A673 (cell line): Measurements from ENCODE around the gene HTR2B. TPM values are rescaled to one million over a fixed set of nuclear protein-coding genes. Genes with fewer than 3 reads are reported as not detected.

Experiments
- BruUV-seq: library from RNA; stranded (reverse); fragments of 400-500 nt; replicated peaks from 2 replicates; lab custom pipeline; 2021; lab: Mats Ljungman, UMichigan
- CTCF ChIA-PET: fragments of 300-600 bp; sonication (Branson Sonifier 250); formaldehyde crosslinking; loops from one replicate; lab custom pipeline; 2022; ENCODE audit warnings: antibody characterized with exemption; lab: Charles Lee
- POLR2A ChIA-PET: fragments of 300-600 bp; sonication (Branson Sonifier 250); formaldehyde crosslinking; loops from one replicate; lab custom pipeline; 2022; ENCODE audit warnings: antibody characterized with exemption; ENCODE audit not compliant: low non-redundant PET; lab: Charles Lee
- DNase-seq: peaks from one replicate; pipeline ENCODE4 v3.0.0-alpha.2; 2015; ENCODE audit warnings: low spot score
- H3K27ac ChIP-seq: fragments of 200-600 bp; sonication (generic); 2 replicates; pipeline ENCODE4 v1.5.1; 2016; ENCODE audit warnings: mixed run types, low read depth, mild to moderate bottlenecking, mixed read lengths, antibody characterized with exemption, low read length; ENCODE audit not compliant: poor library complexity, severe bottlenecking
- H3K27me3 ChIP-seq: fragments of 200-600 bp; sonication (generic); replicated peaks from 2 replicates; pipeline ENCODE4 v1.6.1; 2017; ENCODE audit warnings: mixed run types, low read depth, mild to moderate bottlenecking, mixed read lengths, antibody characterized with exemption, low read length; ENCODE audit not compliant: insufficient read depth, poor library complexity
- H3K36me3 ChIP-seq: fragments of 200-600 bp; sonication (generic); 2 replicates; pipeline ENCODE4 v1.6.1; 2016; ENCODE audit warnings: mixed run types, mild to moderate bottlenecking, mixed read lengths, antibody characterized with exemption, low read length; ENCODE audit not compliant: insufficient read depth, poor library complexity, severe bottlenecking
- H3K4me1 ChIP-seq: fragments of 200-600 bp; sonication (generic); 2 replicates; pipeline ENCODE4 v1.6.1; 2017; ENCODE audit warnings: mixed run types, mild to moderate bottlenecking, mixed read lengths, antibody characterized with exemption, low read length; ENCODE audit not compliant: insufficient read depth, poor library complexity, severe bottlenecking
- H3K4me3 ChIP-seq: fragments of 200-600 bp; sonication (generic); 2 replicates; pipeline ENCODE4 v1.5.1; 2016; ENCODE audit warnings: low read depth, mixed run types, mild to moderate bottlenecking, mixed read lengths, low read length; ENCODE audit not compliant: poor library complexity, severe bottlenecking
- H3K9me3 ChIP-seq: fragments of 200-600 bp; sonication (generic); 2 replicates; pipeline ENCODE4 v1.6.1; 2016; ENCODE audit warnings: mixed run types, low read depth, mild to moderate bottlenecking, mixed read lengths, antibody characterized with exemption, low read length; ENCODE audit not compliant: poor library complexity, severe bottlenecking
- CTCF ChIP-seq: fragments of 300-800, 200-600 bp; sonication (generic); conservative IDR thresholded peaks from 2 replicates; pipeline ENCODE4 v1.5.1; 2017; ENCODE audit warnings: low read depth, mild to moderate bottlenecking, antibody characterized with exemption, low read length, moderate library complexity, mixed read lengths
- EZH2 ChIP-seq: fragments of 200-600 bp; sonication (generic); IDR thresholded peaks from 2 replicates; pipeline ENCODE4 v1.6.1; 2017; ENCODE audit warnings: borderline replicate concordance, low read depth, mild to moderate bottlenecking, mixed read lengths, antibody characterized with exemption, low read length; ENCODE audit not compliant: poor library complexity, severe bottlenecking
- intact Hi-C: fragments of 100-400 bp; cut with micrococcal nuclease; formaldehyde crosslinking; loops from one replicate; pipeline ENCODE4 v1.10.0; 2022; ENCODE audit not compliant: unreplicated experiment
- total RNA-seq: library from RNA; stranded (reverse); gene quantifications from 2 replicates; pipeline ENCODE4 v1.2.3, GENCODE V29; 2021

HTR2B gene
- total RNA-seq, 1 experiment from 2014 or later: not detected

DNA sequence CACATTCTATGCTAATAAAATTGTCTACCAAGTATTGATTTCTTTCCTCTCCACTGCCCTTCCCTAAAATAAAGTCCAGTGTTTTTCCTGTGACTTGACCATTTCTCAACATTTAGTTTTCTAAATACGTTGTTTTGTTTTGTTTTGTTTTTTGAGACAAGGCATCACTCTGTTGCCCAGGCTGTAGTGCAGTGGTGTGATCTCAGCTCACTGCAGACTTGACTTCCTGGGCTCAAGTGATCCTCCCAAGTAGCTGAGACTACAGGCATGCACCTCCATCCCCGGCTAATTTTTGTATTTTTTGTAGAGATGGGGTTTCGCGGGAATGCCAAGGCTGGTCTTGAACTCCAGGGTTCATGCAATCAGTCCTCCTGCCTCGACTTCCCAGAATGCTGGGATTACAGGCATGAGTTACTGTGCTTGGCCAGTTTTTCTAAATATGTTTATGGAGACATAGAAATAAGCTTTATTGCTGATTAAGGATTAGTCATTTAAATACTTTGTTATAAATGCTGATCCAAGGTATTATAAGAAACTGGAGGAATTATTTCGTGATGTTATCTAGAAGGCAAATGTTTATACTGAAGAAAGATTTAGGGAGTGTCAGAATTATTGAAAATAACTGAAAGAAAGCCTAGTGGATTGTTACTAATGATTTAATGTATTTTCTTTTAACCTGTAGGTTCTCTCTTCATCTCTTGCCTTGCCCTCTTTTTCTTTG, 5.7 kb upstream of the HTR2B start:
- no peaks in the 10 kb centered on the region for H3K9me3 ChIP-seq
- TF ChIP-seq CTCF (no peak), EZH2 (no peak)
- POLR2A ChIA-PET: no interaction called here
- H3K36me3 ChIP-seq: no peaks in the 10 kb centered on the region
- CTCF ChIA-PET: no interaction called here
- H3K27ac ChIP-seq: no peak overlapping the region
- intact Hi-C loops: no loop called here
- no peaks in the 10 kb centered on the region for H3K27me3 ChIP-seq
- no peak for DNase-seq
- no TSS peak for BruUV-seq
- no peak overlapping the region for H3K4me3 ChIP-seq
- peaks cover 37% of the 10 kb centered on the region for H3K4me1 ChIP-seq

- Histone ChIP-seq H3K9me3 (no peaks in the 10 kb centered on the region), H3K4me3 (no peak overlapping the region), H3K27me3 (no peaks in the 10 kb centered on the region), H3K4me1 (peaks cover 25% of the 10 kb centered on the region), H3K36me3 (no peaks in the 10 kb centered on the region), H3K27ac (no peak overlapping the region)
- intact Hi-C loops: no loop called here
- BruUV-seq: no TSS peak
- no peak for DNase-seq
- no peak for TF ChIP-seq CTCF
- TF ChIP-seq EZH2: no peak
- ChIA-PET CTCF (no interaction called here), POLR2A (no interaction called here)
Observed at GRCh38 chr2:231129216-231129615, 4.4 kb upstream of the HTR2B start.

DNA sequence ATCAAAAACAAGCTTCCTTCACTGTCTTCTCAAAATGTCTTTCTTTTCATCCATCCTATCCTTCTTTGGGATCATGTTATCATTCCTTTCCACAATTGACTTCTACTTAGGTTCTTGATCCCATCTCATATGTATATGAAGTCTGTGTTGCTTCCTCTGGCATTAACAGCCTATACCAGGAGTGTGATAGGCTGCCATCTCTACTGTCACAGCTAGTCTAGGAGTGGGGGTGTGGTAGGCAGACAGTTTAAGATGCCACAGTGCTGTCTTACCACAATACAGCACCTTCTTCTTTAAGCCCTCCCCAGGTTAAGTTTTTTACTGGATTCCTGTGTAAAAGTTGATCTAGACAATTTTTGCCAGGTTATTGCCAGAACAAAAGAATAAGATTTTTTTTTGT, 3.7 kb upstream of the HTR2B start:
- POLR2A ChIA-PET: no interaction called here
- intact Hi-C loops: no loop called here
- no TSS peak for BruUV-seq
- Histone ChIP-seq H3K4me3 (no peak overlapping the region), H3K36me3 (no peaks in the 10 kb centered on the region), H3K9me3 (no peaks in the 10 kb centered on the region), H3K27me3 (no peaks in the 10 kb centered on the region), H3K27ac (no peak overlapping the region), H3K4me1 (peaks cover 23% of the 10 kb centered on the region)
- TF ChIP-seq CTCF (no peak), EZH2 (no peak)
- CTCF ChIA-PET: no interaction called here
- DNase-seq: no peak
